H9 (cell line): ENCODE data around the gene PDE1A. TPM values are rescaled to one million over a fixed set of nuclear protein-coding genes. Genes with fewer than 3 reads are reported as not detected.

Source experiments
- DNase-seq: peaks from one replicate; pipeline ENCODE4 v3.0.0-alpha.2; 2017
- H2AFZ ChIP-seq: one replicate; pipeline ENCODE4 v1.6.1; 2013; ENCODE audit warnings: mild to moderate bottlenecking, low read length, control low read depth, moderate library complexity
- H2AK5ac ChIP-seq: 2 replicates; pipeline ENCODE4 v1.6.1; 2013; ENCODE audit warnings: low read length, control low read depth, mixed read lengths; ENCODE audit not compliant: insufficient read length
- H2BK120ac ChIP-seq: one replicate; pipeline ENCODE4 v1.6.1; 2013; ENCODE audit warnings: low read depth, mild to moderate bottlenecking, low read length, control low read depth, inconsistent platforms; ENCODE audit not compliant: poor library complexity, severe bottlenecking
- H2BK12ac ChIP-seq: 2 replicates; pipeline ENCODE4 v1.6.1; 2013; ENCODE audit warnings: low read length, control low read depth, mixed read lengths, low read depth; ENCODE audit not compliant: insufficient read length
- H2BK15ac ChIP-seq: 2 replicates; pipeline ENCODE4 v1.6.1; 2013; ENCODE audit warnings: low read depth, low read length, control low read depth
- H2BK20ac ChIP-seq: one replicate; pipeline ENCODE4 v1.6.1; 2013; ENCODE audit warnings: low read depth, mild to moderate bottlenecking, low read length, control low read depth, inconsistent platforms; ENCODE audit not compliant: poor library complexity, severe bottlenecking
- H2BK5ac ChIP-seq: 2 replicates; pipeline ENCODE4 v1.6.1; 2013; ENCODE audit warnings: low read length, control low read depth, mixed read lengths; ENCODE audit not compliant: insufficient read length
- H3K14ac ChIP-seq: 2 replicates; pipeline ENCODE4 v1.6.1; 2013; ENCODE audit warnings: low read length, control low read depth; ENCODE audit not compliant: insufficient read depth
- H3K18ac ChIP-seq: 2 replicates; pipeline ENCODE4 v1.6.1; 2013; ENCODE audit warnings: low read depth, mild to moderate bottlenecking, mixed read lengths, low read length, control low read depth; ENCODE audit not compliant: insufficient read length
- H3K23ac ChIP-seq: 2 replicates; pipeline ENCODE4 v1.6.1; 2013; ENCODE audit warnings: low read length, control low read depth, mixed read lengths, low read depth; ENCODE audit not compliant: insufficient read length
- H3K23me2 ChIP-seq: 2 replicates; pipeline ENCODE4 v1.6.1; 2013; ENCODE audit warnings: low read depth, mild to moderate bottlenecking, mixed read lengths, low read length, control low read depth; ENCODE audit not compliant: insufficient read length, poor library complexity, severe bottlenecking
- H3K27ac ChIP-seq: 2 replicates; pipeline ENCODE4 v1.5.1; 2013; ENCODE audit warnings: low read length, control low read depth, mixed read lengths, low read depth; ENCODE audit not compliant: insufficient read length
- H3K27me3 ChIP-seq: 2 replicates; pipeline ENCODE4 v1.6.1; 2013; ENCODE audit warnings: low read length, control low read depth, inconsistent platforms; ENCODE audit not compliant: insufficient read depth
- H3K4ac ChIP-seq: 2 replicates; pipeline ENCODE4 v1.6.1; 2013; ENCODE audit warnings: low read depth, mild to moderate bottlenecking, control low read depth, inconsistent platforms, low read length, moderate library complexity
- H3K4me1 ChIP-seq: 2 replicates; pipeline ENCODE4 v1.6.1; 2013; ENCODE audit warnings: low read length, control low read depth, inconsistent platforms; ENCODE audit not compliant: insufficient read depth
- H3K4me2 ChIP-seq: 2 replicates; pipeline ENCODE4 v1.6.1; 2013; ENCODE audit warnings: low read length, control low read depth, mixed read lengths; ENCODE audit not compliant: insufficient read length, insufficient read depth
- H3K56ac ChIP-seq: 2 replicates; pipeline ENCODE4 v1.6.1; 2013; ENCODE audit warnings: low read depth, mild to moderate bottlenecking, mixed read lengths, low read length, control low read depth; ENCODE audit not compliant: insufficient read length
- H3K79me1 ChIP-seq: 2 replicates; pipeline ENCODE4 v1.6.1; 2013; ENCODE audit warnings: low read depth, mild to moderate bottlenecking, moderate library complexity, low read length, control low read depth, inconsistent platforms; ENCODE audit not compliant: insufficient read depth, poor library complexity, severe bottlenecking
- H3K79me2 ChIP-seq: 2 replicates; pipeline ENCODE4 v1.6.1; 2013; ENCODE audit warnings: low read length, control low read depth, inconsistent platforms; ENCODE audit not compliant: insufficient read depth
- H3K9ac ChIP-seq: 2 replicates; pipeline ENCODE4 v1.6.1; 2013; ENCODE audit warnings: low read length, control low read depth, mixed read lengths; ENCODE audit not compliant: insufficient read length; ENCODE audit errors: extremely low read depth
- H3K9me3 ChIP-seq: one replicate; pipeline ENCODE4 v1.6.1; 2013; ENCODE audit warnings: low read depth, low read length, inconsistent platforms; ENCODE audit not compliant: control insufficient read depth
- H3T11ph ChIP-seq: one replicate; pipeline ENCODE4 v1.6.1; 2013; ENCODE audit warnings: mild to moderate bottlenecking, low read length, control low read depth, inconsistent platforms
- H4K20me1 ChIP-seq: one replicate; pipeline ENCODE4 v1.6.1; 2013; ENCODE audit not compliant: control insufficient read depth, insufficient read length, insufficient read depth
- H4K5ac ChIP-seq: 2 replicates; pipeline ENCODE4 v1.6.1; 2013; ENCODE audit warnings: low read depth, mild to moderate bottlenecking, mixed read lengths, low read length, control low read depth; ENCODE audit not compliant: insufficient read length
- H4K8ac ChIP-seq: replicated peaks from 2 replicates; pipeline ENCODE4 v1.6.1; 2013; ENCODE audit warnings: low read length, control low read depth, mixed read lengths, low read depth; ENCODE audit not compliant: insufficient read length
- H4K91ac ChIP-seq: 2 replicates; pipeline ENCODE4 v1.6.1; 2013; ENCODE audit warnings: low read depth, mild to moderate bottlenecking, moderate library complexity, mixed read lengths, low read length, control low read depth; ENCODE audit not compliant: insufficient read length
- H3K27ac Mint-ChIP-seq, 3 experiments: 2 replicates in 2 of 3; 3 replicates in 1 of 3; pipeline ENCODE4 v1.8.0; 2020 to 2021; ENCODE audit warnings: mixed read lengths in 3 of 3, mild to moderate bottlenecking in 1 of 3, moderate library complexity in 1 of 3
- H3K27me3 Mint-ChIP-seq: 2 replicates; pipeline ENCODE4 v1.8.0; 2021; ENCODE audit warnings: low read depth, mild to moderate bottlenecking, moderate library complexity, mixed read lengths
- H3K36me3 Mint-ChIP-seq, 3 experiments: 2 replicates in 2 of 3; 3 replicates in 1 of 3; pipeline ENCODE4 v1.8.0; 2020 to 2021; ENCODE audit warnings: low read depth in 3 of 3, mixed read lengths in 3 of 3; ENCODE audit not compliant: insufficient read depth in 1 of 3
- H3K4me1 Mint-ChIP-seq, 2 experiments: 2 replicates each; pipeline ENCODE4 v1.8.0; 2020; ENCODE audit warnings: mixed read lengths in 2 of 2
- H3K4me3 Mint-ChIP-seq, 2 experiments: 2 replicates in 1 of 2; 3 replicates in 1 of 2; pipeline ENCODE4 v1.8.0; 2020 to 2021; ENCODE audit warnings: mild to moderate bottlenecking in 2 of 2, mixed read lengths in 2 of 2, moderate library complexity in 1 of 2
- H3K9me3 Mint-ChIP-seq, 2 experiments: 2 replicates in 1 of 2; 3 replicates in 1 of 2; pipeline ENCODE4 v1.8.0; 2020; ENCODE audit warnings: mild to moderate bottlenecking in 2 of 2, mixed read lengths in 2 of 2, moderate library complexity in 1 of 2
- CTCF ChIP-seq: fragments of 200-600 bp; sonication (generic); conservative IDR thresholded peaks from 3 replicates; pipeline ENCODE4 v1.8.0; 2021; ENCODE audit warnings: antibody characterized with exemption, mild to moderate bottlenecking
- WGBS: extraction: QIAGEN DNeasy Blood & Tissue Kit; methylation state at CpG from one replicate; pipeline ENCODE4 v1.1.7; 2013; ENCODE audit warnings: missing lambda C conversion rate, low lambda C conversion rate, mixed read lengths; ENCODE audit not compliant: insufficient read length; ENCODE audit errors: extremely low coverage; 5-methylcytosine and 5-hydroxymethylcytosine counted together
- total RNA-seq: library from RNA; stranded (reverse); gene quantifications from 2 replicates; pipeline ENCODE4 v1.2.1, GENCODE V29; 2021

PDE1A gene
- total RNA-seq, 1 experiment from 2014 or later = 0.11 TPM

GRCh38 chr2:182193291-182193690 lies 233.5 kb downstream of the PDE1A start:
- H4K5ac ChIP-seq = no peak overlapping the region
- H3K79me1 ChIP-seq = no peaks in the 10 kb centered on the region
- Mint-ChIP-seq H3K4me3 (no peak overlapping the region), H3K27me3 (no peaks in the 10 kb centered on the region), H3K4me1 (0 out of 4 replicates have a peak, but pooled peaks cover 0 to 2% of the 10 kb centered on the region in 2 experiments), H3K9me3 (no peaks in the 10 kb centered on the region), H3K27ac (no peak overlapping the region), H3K36me3 (no peaks in the 10 kb centered on the region)
- H2BK120ac ChIP-seq = no peak overlapping the region
- H4K8ac ChIP-seq = no peak overlapping the region
- H3K23ac ChIP-seq = no peak overlapping the region
- no peak overlapping the region for H3K18ac ChIP-seq
- H2AFZ ChIP-seq = no peak overlapping the region
- no peak overlapping the region for H3K4me2 ChIP-seq
- no peak overlapping the region for H3T11ph ChIP-seq
- no peak overlapping the region for H3K4ac ChIP-seq
- H2BK5ac ChIP-seq = no peak overlapping the region
- H2BK15ac ChIP-seq = no peak overlapping the region
- no peaks in the 10 kb centered on the region for H3K23me2 ChIP-seq
- H2BK12ac ChIP-seq = no peak overlapping the region
- H3K9ac ChIP-seq = no peak overlapping the region
- no peak overlapping the region for H3K27ac ChIP-seq
- H4K91ac ChIP-seq = no peak overlapping the region
- no peak overlapping the region for H3K56ac ChIP-seq
- H3K79me2 ChIP-seq = no peaks in the 10 kb centered on the region
- no peak overlapping the region for H2BK20ac ChIP-seq
- DNase-seq = no peak
- no peak overlapping the region for H3K14ac ChIP-seq
- TF ChIP-seq CTCF = no peak
- H3K4me1 ChIP-seq = no peaks in the 10 kb centered on the region
- no peaks in the 10 kb centered on the region for H4K20me1 ChIP-seq
- no peak overlapping the region for H2AK5ac ChIP-seq
- no CpG with 5 or more reads among the region's 5 CpGs for WGBS
- H3K9me3 ChIP-seq = no peaks in the 10 kb centered on the region
- no peaks in the 10 kb centered on the region for H3K27me3 ChIP-seq
